ENCODE data around the gene TNNT1. TPM values are rescaled to one million over a fixed set of nuclear protein-coding genes. Genes with fewer than 3 reads are reported as not detected.

TNNT1 gene
- total and polyA plus RNA-seq, 2 donors from 2014 or later = not detected

DNA sequence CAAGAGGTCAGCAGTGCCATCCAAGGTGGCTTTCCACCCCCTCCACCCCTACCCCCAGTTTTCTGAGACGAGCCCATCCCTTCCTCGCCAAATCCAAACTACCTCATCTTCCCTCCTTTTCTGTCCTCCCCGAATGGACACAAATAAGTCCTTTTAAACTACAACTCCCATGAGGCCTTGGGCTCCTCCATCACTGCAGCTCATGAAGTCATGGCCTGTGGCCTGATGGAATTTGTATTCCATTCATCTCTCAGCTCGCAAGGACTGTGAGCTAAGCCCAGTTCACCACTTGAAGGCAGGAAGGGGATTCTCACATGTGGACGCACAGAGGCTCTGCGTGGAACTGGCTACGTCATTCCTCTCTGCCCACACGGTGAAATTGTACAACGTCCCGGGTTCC lies 47.8 kb upstream of the TNNT1 start:
- no peaks in the 10 kb centered on the region for H3K27me3 ChIP-seq (ENCODE audit: control insufficient read depth, insufficient read depth, low read length)
- H3K4me3 ChIP-seq (ENCODE audit: low read length in 3 of 3) = no peak overlapping the region
- H3K9ac ChIP-seq (ENCODE audit: low read length in 3 of 3) = no peak overlapping the region
- intact Hi-C loops (cut with DNase I) = no loop called here
- no peak for FAIRE-seq
- H3K9me3 ChIP-seq (ENCODE audit: control insufficient read depth in 2 of 3, insufficient read depth in 1 of 3, low read length in 3 of 3) = no peaks in the 10 kb centered on the region
- TF ChIP-seq, protein P1, sequence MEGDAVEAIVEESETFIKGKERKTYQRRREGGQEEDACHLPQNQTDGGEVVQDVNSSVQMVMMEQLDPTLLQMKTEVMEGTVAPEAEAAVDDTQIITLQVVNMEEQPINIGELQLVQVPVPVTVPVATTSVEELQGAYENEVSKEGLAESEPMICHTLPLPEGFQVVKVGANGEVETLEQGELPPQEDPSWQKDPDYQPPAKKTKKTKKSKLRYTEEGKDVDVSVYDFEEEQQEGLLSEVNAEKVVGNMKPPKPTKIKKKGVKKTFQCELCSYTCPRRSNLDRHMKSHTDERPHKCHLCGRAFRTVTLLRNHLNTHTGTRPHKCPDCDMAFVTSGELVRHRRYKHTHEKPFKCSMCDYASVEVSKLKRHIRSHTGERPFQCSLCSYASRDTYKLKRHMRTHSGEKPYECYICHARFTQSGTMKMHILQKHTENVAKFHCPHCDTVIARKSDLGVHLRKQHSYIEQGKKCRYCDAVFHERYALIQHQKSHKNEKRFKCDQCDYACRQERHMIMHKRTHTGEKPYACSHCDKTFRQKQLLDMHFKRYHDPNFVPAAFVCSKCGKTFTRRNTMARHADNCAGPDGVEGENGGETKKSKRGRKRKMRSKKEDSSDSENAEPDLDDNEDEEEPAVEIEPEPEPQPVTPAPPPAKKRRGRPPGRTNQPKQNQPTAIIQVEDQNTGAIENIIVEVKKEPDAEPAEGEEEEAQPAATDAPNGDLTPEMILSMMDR (IDR thresholded peaks at IDR 0.05; ENCODE audit: borderline replicate concordance, extremely low read depth, insufficient read depth) = no peak
- no peaks in the 10 kb centered on the region for H3K36me3 ChIP-seq (ENCODE audit: control insufficient read depth in 2 of 3, insufficient read depth in 3 of 3, low read length in 3 of 3)
- no peak for DNase-seq
- no peaks in the 10 kb centered on the region for H3K4me1 ChIP-seq (ENCODE audit: control insufficient read depth in 2 of 3, insufficient read depth in 2 of 3, low read depth in 1 of 3, low read length in 3 of 3)
- no peak overlapping the region for H3K27ac ChIP-seq (ENCODE audit: low read depth in 2 of 2, low read length in 2 of 2)

DNA sequence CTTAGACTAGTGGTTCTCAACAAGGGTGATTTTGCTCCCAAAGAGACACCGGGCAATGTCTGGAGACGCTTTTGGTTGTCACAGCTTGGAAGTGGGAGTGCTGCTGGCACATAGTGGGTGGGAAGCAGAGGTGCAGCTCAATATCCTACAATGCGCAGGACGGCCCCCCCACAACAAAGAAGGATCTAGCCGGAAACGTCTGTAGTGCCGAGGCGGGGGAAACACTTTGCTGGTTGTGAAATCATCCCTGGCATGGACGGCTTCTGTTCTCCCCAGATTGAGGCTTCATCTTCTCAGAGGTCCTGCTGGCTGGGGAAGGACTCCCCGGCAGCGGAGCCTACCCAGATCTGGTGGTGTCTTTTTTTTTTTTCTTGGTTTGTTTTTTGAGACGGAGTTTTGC lies 44.5 kb upstream of the TNNT1 start:
- no peaks in the 10 kb centered on the region for H3K27me3 ChIP-seq (ENCODE audit: control insufficient read depth, insufficient read depth, low read length)
- FAIRE-seq (no peak), DNase-seq (no peak)
- H3K9me3 ChIP-seq (ENCODE audit: control insufficient read depth in 2 of 3, insufficient read depth in 1 of 3, low read length in 3 of 3) = no peaks in the 10 kb centered on the region
- H3K9ac ChIP-seq (ENCODE audit: low read length in 3 of 3) = no peak overlapping the region
- no peak overlapping the region for H3K27ac ChIP-seq (ENCODE audit: low read depth in 2 of 2, low read length in 2 of 2)
- TF ChIP-seq, protein P1 (IDR thresholded peaks at IDR 0.05; ENCODE audit: borderline replicate concordance, extremely low read depth, insufficient read depth) = no peak
- intact Hi-C loops (cut with DNase I) = no loop called here
- no peaks in the 10 kb centered on the region for H3K4me1 ChIP-seq (ENCODE audit: control insufficient read depth in 2 of 3, insufficient read depth in 2 of 3, low read depth in 1 of 3, low read length in 3 of 3)
- no peak overlapping the region for H3K4me3 ChIP-seq (ENCODE audit: low read length in 3 of 3)
- no peaks in the 10 kb centered on the region for H3K36me3 ChIP-seq (ENCODE audit: control insufficient read depth in 2 of 3, insufficient read depth in 3 of 3, low read length in 3 of 3)

DNA sequence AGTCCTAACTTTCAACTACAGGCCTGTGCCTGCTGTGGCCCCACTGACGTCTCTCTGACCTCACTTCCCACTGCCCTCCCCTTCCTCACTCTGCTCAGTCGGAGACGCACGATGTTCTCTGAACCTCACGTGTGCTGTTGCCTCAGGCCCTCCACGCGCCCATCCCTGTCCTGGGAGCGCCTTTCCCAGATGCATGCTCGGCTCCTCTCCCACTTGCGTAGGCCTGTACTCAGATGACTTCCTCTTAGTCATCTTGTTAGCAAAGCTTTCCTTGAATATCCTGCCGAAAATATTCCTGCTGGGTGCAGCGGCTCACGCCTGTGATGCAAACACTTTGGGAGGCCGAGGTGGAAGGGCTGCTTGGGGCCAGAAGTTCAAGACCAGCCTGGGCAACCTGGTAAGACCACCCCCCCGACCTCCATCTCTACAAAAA lies 40.4 kb upstream of the TNNT1 start:
- Histone ChIP-seq H3K9me3 (ENCODE audit: control insufficient read depth in 2 of 3, insufficient read depth in 1 of 3, low read length in 3 of 3) (no peaks in the 10 kb centered on the region), H3K27ac (ENCODE audit: low read depth in 2 of 2, low read length in 2 of 2) (no peak overlapping the region), H3K27me3 (ENCODE audit: control insufficient read depth, insufficient read depth, low read length) (no peaks in the 10 kb centered on the region), H3K9ac (ENCODE audit: low read length in 3 of 3) (no peak overlapping the region), H3K4me3 (ENCODE audit: low read length in 3 of 3) (no peak overlapping the region), H3K4me1 (ENCODE audit: control insufficient read depth in 2 of 3, insufficient read depth in 2 of 3, low read depth in 1 of 3, low read length in 3 of 3) (no peaks in the 10 kb centered on the region), H3K36me3 (ENCODE audit: control insufficient read depth in 2 of 3, insufficient read depth in 3 of 3, low read length in 3 of 3) (no peaks in the 10 kb centered on the region)
- TF ChIP-seq, protein P1 (IDR thresholded peaks at IDR 0.05; ENCODE audit: borderline replicate concordance, extremely low read depth, insufficient read depth) = no peak
- DNase-seq (no peak), FAIRE-seq (no peak)
- intact Hi-C loops (cut with DNase I) = no loop called here

- FAIRE-seq (no peak), DNase-seq (peak in 1 of 5 donors; percentile 25)
- Histone ChIP-seq H3K9ac (ENCODE audit: low read length in 3 of 3) (no peak overlapping the region), H3K9me3 (ENCODE audit: control insufficient read depth in 2 of 3, insufficient read depth in 1 of 3, low read length in 3 of 3) (no peaks in the 10 kb centered on the region), H3K27ac (ENCODE audit: low read depth in 2 of 2, low read length in 2 of 2) (no peak overlapping the region), H3K4me1 (ENCODE audit: control insufficient read depth in 2 of 3, insufficient read depth in 2 of 3, low read depth in 1 of 3, low read length in 3 of 3) (no peaks in the 10 kb centered on the region), H3K36me3 (ENCODE audit: control insufficient read depth in 2 of 3, insufficient read depth in 3 of 3, low read length in 3 of 3) (no peaks in the 10 kb centered on the region), H3K4me3 (ENCODE audit: low read length in 3 of 3) (no peak overlapping the region), H3K27me3 (ENCODE audit: control insufficient read depth, insufficient read depth, low read length) (no peaks in the 10 kb centered on the region)
- intact Hi-C loops (cut with DNase I) = no loop called here
- TF ChIP-seq, protein P1 (IDR thresholded peaks at IDR 0.05; ENCODE audit: borderline replicate concordance, extremely low read depth, insufficient read depth) = no peak
Measured at GRCh38 chr19:55188625-55189024, 39.6 kb upstream of the TNNT1 start.

All from kidney (tissue), 14 donors.